Keratinocyte (primary cell): Measurements from ENCODE around the gene AMBP.

Experiments used
- CTCF ChIP-seq, 3 experiments: IDR thresholded peaks in 1 of 3; conservative IDR thresholded peaks in 1 of 3; optimal IDR thresholded peaks in 1 of 3; 2 replicates in 2 of 3; 3 replicates in 1 of 3; pipeline versions ENCODE3 to v1.5.1; 2011; ENCODE audit warnings: low read length in 3 of 3, mild to moderate bottlenecking in 3 of 3, moderate library complexity in 2 of 3, control low read depth in 1 of 3, inconsistent platforms in 1 of 3; ENCODE audit not compliant: insufficient read depth in 2 of 3; ENCODE audit errors: extremely low read depth in 1 of 3
- EZH2 ChIP-seq: IDR thresholded peaks from one replicate; pipeline ENCODE4 v1.6.1; 2012; ENCODE audit warnings: inconsistent platforms, mild to moderate bottlenecking, low read length, moderate library complexity

GRCh38 chr9:114033397-114034103 lies 44.5 kb downstream of the AMBP start:
- peak in 2 of 3 experiments; percentile 16 to 33 for TF ChIP-seq CTCF (optimal IDR thresholded peaks at IDR 0.05 in 1 of 3, IDR thresholded peaks at IDR 0.05 in 1 of 3, conservative IDR thresholded peaks at IDR 0.05 in 1 of 3; ENCODE audit: extremely low read depth in 1 of 3, insufficient read depth in 2 of 3, low read length in 3 of 3)
- no peak for TF ChIP-seq EZH2
